Nephron (organoid): Measurements from ENCODE around the gene RGS7.
A peak's percentile ranks its signal among the peaks of the same experiment; 100 is the strongest.

Source experiments
- H3K27ac Mint-ChIP-seq, 3 experiments: 2 replicates each; pipeline ENCODE4 v1.8.0; 2020; ENCODE audit warnings: mixed read lengths in 3 of 3, mild to moderate bottlenecking in 2 of 3, moderate library complexity in 1 of 3
- H3K27me3 Mint-ChIP-seq: 2 replicates; pipeline ENCODE4 v1.8.0; 2021; ENCODE audit warnings: low read depth, mild to moderate bottlenecking, moderate library complexity, mixed read lengths
- H3K36me3 Mint-ChIP-seq: 2 replicates; pipeline ENCODE4 v1.8.0; 2020; ENCODE audit warnings: low read depth, mixed read lengths
- H3K4me1 Mint-ChIP-seq: 2 replicates; pipeline ENCODE4 v1.8.0; 2020; ENCODE audit warnings: mixed read lengths
- H3K4me3 Mint-ChIP-seq, 3 experiments: 2 replicates each; pipeline ENCODE4 v1.8.0; 2020; ENCODE audit warnings: mild to moderate bottlenecking in 3 of 3, mixed read lengths in 3 of 3, moderate library complexity in 2 of 3
- H3K9me3 Mint-ChIP-seq: 2 replicates; pipeline ENCODE4 v1.8.0; 2020; ENCODE audit warnings: mixed read lengths
- CTCF ChIP-seq, 3 experiments: fragments of 200-600 bp; sonication (generic); IDR thresholded peaks; one replicate each; pipeline ENCODE4 v1.5.0; 2021; ENCODE audit warnings: antibody characterized with exemption in 3 of 3; ENCODE audit not compliant: unreplicated experiment in 3 of 3

Gene RGS7

GRCh38 chr1:241079047-241079446, 278.0 kb downstream of the RGS7 start:
- Mint-ChIP-seq H3K4me3 (no peak overlapping the region), H3K27me3 (no peaks in the 10 kb centered on the region), H3K9me3 (no peaks in the 10 kb centered on the region), H3K36me3 (no peaks in the 10 kb centered on the region), H3K27ac (no peak overlapping the region), H3K4me1 (peaks cover 28% of the 10 kb centered on the region)
- no peak for TF ChIP-seq CTCF (IDR thresholded peaks at IDR 0.05; ENCODE audit: unreplicated experiment in 3 of 3)

DNA sequence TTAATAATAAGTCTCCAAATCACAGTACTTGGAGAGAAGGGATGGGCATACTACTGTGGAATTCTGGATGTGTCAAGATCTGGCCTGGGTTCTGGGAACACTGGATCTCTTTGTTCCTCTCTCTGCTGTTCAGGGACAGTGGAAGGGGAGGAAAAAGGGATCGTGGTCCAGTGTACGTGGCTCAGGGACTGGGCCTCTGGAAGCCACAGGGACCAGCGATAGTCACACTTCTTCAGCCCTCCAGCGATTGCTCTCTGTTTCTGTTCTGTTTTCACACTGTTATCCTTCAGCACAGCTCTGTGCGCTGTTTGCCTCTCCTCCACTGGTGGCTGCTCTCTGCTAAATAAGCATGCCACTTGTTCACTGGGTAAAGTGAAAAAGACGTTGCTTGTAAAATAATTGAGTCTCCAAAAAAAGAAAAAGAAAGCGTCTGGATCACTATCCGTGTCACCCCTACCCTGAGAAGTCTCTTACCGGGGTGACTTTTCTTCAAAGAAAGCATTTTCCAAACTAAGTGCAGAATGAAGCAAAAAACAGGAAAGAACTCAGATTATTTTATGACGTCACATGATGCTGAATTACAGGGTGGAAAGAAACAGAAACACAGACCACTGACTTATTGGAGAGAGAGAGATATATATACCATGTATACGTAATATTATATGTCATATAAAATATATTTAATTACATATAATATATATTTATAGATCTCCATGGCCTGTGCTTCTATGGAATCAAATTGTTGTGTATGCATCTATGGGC, 279.4 kb downstream of the RGS7 start:
- TF ChIP-seq CTCF (IDR thresholded peaks at IDR 0.05; ENCODE audit: unreplicated experiment in 3 of 3) = no peak
- no peaks in the 10 kb centered on the region for H3K36me3 Mint-ChIP-seq
- H3K4me3 Mint-ChIP-seq = no peak overlapping the region
- peak overlapping the region in 2 of 3 experiments; percentile 3 to 12 for H3K27ac Mint-ChIP-seq
- H3K27me3 Mint-ChIP-seq = no peaks in the 10 kb centered on the region
- H3K9me3 Mint-ChIP-seq = no peaks in the 10 kb centered on the region
- peaks cover 28% of the 10 kb centered on the region for H3K4me1 Mint-ChIP-seq

- H3K27ac Mint-ChIP-seq = peak overlapping the region in 1 of 3 experiments; percentile 34
- no peaks in the 10 kb centered on the region for H3K36me3 Mint-ChIP-seq
- no peaks in the 10 kb centered on the region for H3K9me3 Mint-ChIP-seq
- peaks cover 28% of the 10 kb centered on the region for H3K4me1 Mint-ChIP-seq
- no peak for TF ChIP-seq CTCF (IDR thresholded peaks at IDR 0.05; ENCODE audit: unreplicated experiment in 3 of 3)
- no peak overlapping the region for H3K4me3 Mint-ChIP-seq
- H3K27me3 Mint-ChIP-seq = no peaks in the 10 kb centered on the region
Observed at GRCh38 chr1:241074507-241074906, 282.5 kb downstream of the RGS7 start.

GRCh38 chr1:241068359-241068758, 288.6 kb downstream of the RGS7 start:
- Mint-ChIP-seq H3K36me3 (no peaks in the 10 kb centered on the region), H3K27me3 (no peaks in the 10 kb centered on the region)

DNA sequence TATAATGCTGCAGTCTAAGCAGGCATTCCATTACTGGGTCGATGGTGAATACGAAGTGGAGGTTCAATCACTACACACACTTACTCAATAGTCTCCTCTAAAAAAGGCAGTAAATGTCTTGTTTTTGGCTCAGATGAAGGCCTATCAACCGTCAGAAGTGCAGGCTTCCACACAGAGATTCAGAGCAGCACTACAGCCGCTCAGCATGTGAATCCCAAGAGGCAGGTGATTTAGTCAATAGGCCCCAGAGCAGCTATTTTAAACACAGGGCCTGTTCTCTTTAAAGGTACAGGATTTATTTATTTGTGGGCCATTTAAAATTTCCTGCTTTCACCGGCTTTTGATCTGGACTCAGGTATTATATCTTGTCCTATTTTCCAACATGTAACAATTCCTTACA, 293.7 kb downstream of the RGS7 start:
- Mint-ChIP-seq H3K9me3 (no peaks in the 10 kb centered on the region), H3K27ac (no peak overlapping the region), H3K36me3 (no peaks in the 10 kb centered on the region), H3K4me3 (no peak overlapping the region), H3K27me3 (no peaks in the 10 kb centered on the region), H3K4me1 (no peaks in the 10 kb centered on the region)
- no peak for TF ChIP-seq CTCF (IDR thresholded peaks at IDR 0.05; ENCODE audit: unreplicated experiment in 3 of 3)

More at GRCh38 chr1:241068359-241068758, 288.6 kb downstream of the RGS7 start:
- Mint-ChIP-seq H3K27ac (no peak overlapping the region), H3K4me3 (no peak overlapping the region), H3K4me1 (no peaks in the 10 kb centered on the region), H3K9me3 (no peaks in the 10 kb centered on the region)
- no peak for TF ChIP-seq CTCF (IDR thresholded peaks at IDR 0.05; ENCODE audit: unreplicated experiment in 3 of 3)

GRCh38 chr1:241061062-241061461, 295.9 kb downstream of the RGS7 start:
- Mint-ChIP-seq H3K27me3 (no peaks in the 10 kb centered on the region), H3K36me3 (no peaks in the 10 kb centered on the region), H3K27ac (no peak overlapping the region), H3K4me3 (no peak overlapping the region), H3K9me3 (no peaks in the 10 kb centered on the region), H3K4me1 (no peaks in the 10 kb centered on the region)
- TF ChIP-seq CTCF (IDR thresholded peaks at IDR 0.05; ENCODE audit: unreplicated experiment in 3 of 3) = no peak
